Measurements from ENCODE around the gene SLC6A19.

DNA sequence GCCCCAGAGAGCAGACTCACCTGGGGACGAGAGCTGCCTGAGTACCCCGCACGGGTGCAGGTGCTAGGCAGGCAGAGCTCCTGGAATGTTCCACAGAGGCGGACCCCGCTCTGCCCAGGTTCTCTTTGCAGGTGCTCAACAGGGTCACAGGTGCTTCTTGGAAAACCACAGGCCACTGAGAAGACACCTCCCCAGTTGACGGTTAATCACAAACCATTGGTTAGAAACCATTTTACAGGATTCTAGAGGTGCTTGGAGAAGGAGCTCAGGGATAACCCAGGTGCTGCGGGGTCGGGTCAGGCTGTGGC, 17.3 kb upstream of the SLC6A19 start:
- TF ChIP-seq, protein P1, sequence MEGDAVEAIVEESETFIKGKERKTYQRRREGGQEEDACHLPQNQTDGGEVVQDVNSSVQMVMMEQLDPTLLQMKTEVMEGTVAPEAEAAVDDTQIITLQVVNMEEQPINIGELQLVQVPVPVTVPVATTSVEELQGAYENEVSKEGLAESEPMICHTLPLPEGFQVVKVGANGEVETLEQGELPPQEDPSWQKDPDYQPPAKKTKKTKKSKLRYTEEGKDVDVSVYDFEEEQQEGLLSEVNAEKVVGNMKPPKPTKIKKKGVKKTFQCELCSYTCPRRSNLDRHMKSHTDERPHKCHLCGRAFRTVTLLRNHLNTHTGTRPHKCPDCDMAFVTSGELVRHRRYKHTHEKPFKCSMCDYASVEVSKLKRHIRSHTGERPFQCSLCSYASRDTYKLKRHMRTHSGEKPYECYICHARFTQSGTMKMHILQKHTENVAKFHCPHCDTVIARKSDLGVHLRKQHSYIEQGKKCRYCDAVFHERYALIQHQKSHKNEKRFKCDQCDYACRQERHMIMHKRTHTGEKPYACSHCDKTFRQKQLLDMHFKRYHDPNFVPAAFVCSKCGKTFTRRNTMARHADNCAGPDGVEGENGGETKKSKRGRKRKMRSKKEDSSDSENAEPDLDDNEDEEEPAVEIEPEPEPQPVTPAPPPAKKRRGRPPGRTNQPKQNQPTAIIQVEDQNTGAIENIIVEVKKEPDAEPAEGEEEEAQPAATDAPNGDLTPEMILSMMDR (IDR thresholded peaks at IDR 0.05): no peak
- no peak for TF ChIP-seq POLR2A (IDR thresholded peaks at IDR 0.05)
